NCI-H2227 treated with DMSO at 0.1 percent for 48 hours (cell line): Measurements from ENCODE around the gene ZNF343.
A peak's percentile ranks its signal among the peaks of the same experiment; 100 is the strongest.
"Not testable (repeated sequence)": the region's sequence is repeated elsewhere in the genome, so short reads cannot be mapped to it uniquely, and the experiment has no call there.

Experiments used
- DNase-seq: peaks from one replicate; lab custom pipeline; 2025; lab: John Stamatoyannopoulos, UW

ZNF343 gene

GRCh38 chr20:2521369-2522305 is 12.9 kb upstream of the ZNF343 start:
- peak; percentile 31 for DNase-seq

GRCh38 chr20:2520617-2521016 is 11.9 kb upstream of the ZNF343 start:
- no peak for DNase-seq

GRCh38 chr20:2519115-2519809 is 10.5 kb upstream of the ZNF343 start:
- no peak for DNase-seq

- DNase-seq: no peak
These were observed 9.8 kb upstream of the ZNF343 start for GRCh38 chr20:2518558-2518957.

GRCh38 chr20:2518096-2518495 is 9.4 kb upstream of the ZNF343 start:
- DNase-seq: no peak

GRCh38 chr20:2516399-2516798 is 7.7 kb upstream of the ZNF343 start:
- DNase-seq: no peak

- DNase-seq: no peak
These were observed 6.5 kb upstream of the ZNF343 start for GRCh38 chr20:2515203-2515602.

- no peak for DNase-seq
These were observed 1.1 kb upstream of the ZNF343 start for GRCh38 chr20:2509794-2510193.

- no peak for DNase-seq
These were observed 710 bp upstream of the ZNF343 start for GRCh38 chr20:2509468-2509781.

GRCh38 chr20:2507875-2508630 is 662 bp downstream of the ZNF343 start:
- no peak for DNase-seq

- no peak for DNase-seq
These were observed 1.3 kb downstream of the ZNF343 start for GRCh38 chr20:2507464-2507863.

GRCh38 chr20:2506426-2506825 is 2.3 kb downstream of the ZNF343 start:
- not testable (repeated sequence) for DNase-seq

- not testable (repeated sequence) for DNase-seq
These were observed 3.9 kb downstream of the ZNF343 start for GRCh38 chr20:2504803-2505202.

- DNase-seq: not testable (repeated sequence)
These were observed 5.8 kb downstream of the ZNF343 start for GRCh38 chr20:2502808-2503384.

- DNase-seq: no peak
These were observed 23.1 kb downstream of the ZNF343 start for GRCh38 chr20:2485661-2486060.

GRCh38 chr20:2485080-2485479 is 23.6 kb downstream of the ZNF343 start:
- DNase-seq: no peak

GRCh38 chr20:2483504-2483903 is 25.2 kb downstream of the ZNF343 start:
- DNase-seq: no peak

- no peak for DNase-seq
These were observed 28.3 kb downstream of the ZNF343 start for GRCh38 chr20:2480381-2480780.

- no peak for DNase-seq
These were observed 31.7 kb downstream of the ZNF343 start for GRCh38 chr20:2476742-2477615.

- no peak for DNase-seq
These were observed 32.6 kb downstream of the ZNF343 start for GRCh38 chr20:2475850-2476741.
